Hepatocyte (in vitro differentiated cells): ENCODE measurements around the gene ALX4. TPM values are rescaled to one million over a fixed set of nuclear protein-coding genes. Genes with fewer than 3 reads are reported as not detected.

Source experiments
- DNase-seq: peaks from one replicate; pipeline ENCODE4 v3.0.0-alpha.2; 2016; ENCODE audit warnings: low spot score
- H2AFZ ChIP-seq: fragments of 200-600 bp; sonication (generic); 2 replicates; pipeline ENCODE4 v1.6.0; 2016; ENCODE audit warnings: antibody characterized with exemption, mild to moderate bottlenecking
- H3K27ac ChIP-seq: fragments of 200-600 bp; sonication (generic); 2 replicates; pipeline ENCODE4 v1.5.1; 2016; ENCODE audit warnings: mild to moderate bottlenecking
- H3K27me3 ChIP-seq: fragments of 200-600 bp; sonication (generic); 2 replicates; pipeline ENCODE4 v1.6.1; 2016
- H3K36me3 ChIP-seq: fragments of 200-600 bp; sonication (generic); replicated peaks from 2 replicates; pipeline ENCODE4 v1.5.1; 2016; ENCODE audit warnings: low read depth; ENCODE audit not compliant: insufficient read depth
- H3K4me1 ChIP-seq: fragments of 200-600 bp; sonication (generic); 2 replicates; pipeline ENCODE4 v1.5.1; 2016; ENCODE audit warnings: mild to moderate bottlenecking, moderate library complexity; ENCODE audit not compliant: insufficient read depth
- H3K4me2 ChIP-seq: fragments of 200-600 bp; sonication (generic); 2 replicates; pipeline ENCODE4 v1.6.0; 2016
- H3K4me3 ChIP-seq: fragments of 200-600 bp; sonication (generic); 2 replicates; pipeline ENCODE4 v1.5.1; 2016; ENCODE audit warnings: mild to moderate bottlenecking
- H3K79me2 ChIP-seq: fragments of 200-600 bp; sonication (generic); 2 replicates; pipeline ENCODE4 v1.6.0; 2017; ENCODE audit warnings: mild to moderate bottlenecking
- H3K9me2 ChIP-seq: fragments of 200-600 bp; sonication (generic); replicated peaks from 2 replicates; pipeline ENCODE4 v1.6.0; 2017; ENCODE audit warnings: mild to moderate bottlenecking; ENCODE audit not compliant: insufficient read depth
- H3K9me3 ChIP-seq: fragments of 200-600 bp; sonication (generic); 2 replicates; pipeline ENCODE4 v1.5.1; 2016; ENCODE audit warnings: low read depth, mild to moderate bottlenecking
- H4K20me1 ChIP-seq: fragments of 200-600 bp; sonication (generic); 2 replicates; pipeline ENCODE4 v1.6.0; 2016; ENCODE audit warnings: mild to moderate bottlenecking; ENCODE audit not compliant: insufficient read depth, poor library complexity, severe bottlenecking
- EZH2 ChIP-seq: fragments of 200-600 bp; sonication (generic); IDR thresholded peaks from 2 replicates; pipeline ENCODE4 v1.6.1; 2016; ENCODE audit warnings: antibody characterized with exemption, mild to moderate bottlenecking, borderline replicate concordance
- EZH2phosphoT487 ChIP-seq: fragments of 200-600 bp; sonication (generic); IDR thresholded peaks from one replicate; pipeline ENCODE4 v1.6.1; 2018; ENCODE audit warnings: antibody characterized with exemption, mild to moderate bottlenecking, low read depth, moderate library complexity; ENCODE audit not compliant: unreplicated experiment, severe bottlenecking
- WGBS: methylation state at CpG from one replicate; pipeline ENCODE4 v1.1.6; 2016; ENCODE audit warnings: low lambda C conversion rate; ENCODE audit errors: missing lambda C conversion rate; 5-methylcytosine and 5-hydroxymethylcytosine counted together
- polyA plus RNA-seq: library from polyadenylated mRNA; unstranded; fragments of >200 nt; fragmentation: Nextera tagmentation; extraction: Ambion mirVana; gene quantifications from 2 replicates; pipeline ENCODE4 v1.2.1, GENCODE V29; 2016
- total RNA-seq: library from RNA; depleted of rRNA; stranded (reverse); fragments of >200 nt; gene quantifications from 2 replicates; pipeline ENCODE4 v1.2.3, GENCODE V29; 2014
- TF ChIP-seq, protein P1 (sequence below): fragments of 200-600 bp; sonication (generic); IDR thresholded peaks from 2 replicates; pipeline ENCODE4 v1.5.1; 2016; ENCODE audit warnings: antibody characterized with exemption, mild to moderate bottlenecking; ENCODE audit not compliant: poor library complexity

Gene ALX4
- total and polyA plus RNA-seq, 2 experiments from 2014 or later = 1.3 to 3.8 TPM

DNA sequence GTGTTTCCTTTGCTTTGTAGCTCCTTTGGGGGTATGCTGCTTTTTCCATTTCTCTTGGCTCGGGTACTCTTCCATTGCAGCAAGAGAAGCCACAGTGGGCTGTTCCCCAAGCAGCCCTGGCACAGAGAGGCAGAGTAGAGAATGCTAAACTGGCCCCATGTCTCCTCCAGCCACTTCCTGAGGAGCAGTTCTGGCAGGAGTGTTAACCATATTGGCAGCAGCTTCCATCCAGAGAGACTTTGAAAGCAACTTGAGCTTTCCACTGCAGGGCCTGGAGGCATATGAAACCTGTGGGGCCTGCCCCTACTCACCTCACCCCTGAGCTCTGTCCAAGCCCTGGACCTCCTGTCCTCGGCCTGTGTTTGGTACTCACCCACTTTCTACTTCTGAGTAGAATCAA lies 61.8 kb downstream of the ALX4 start:
- Histone ChIP-seq H3K36me3 (peaks cover 3% of the 10 kb centered on the region), H2AFZ (no peak overlapping the region), H3K4me2 (no peak overlapping the region), H3K79me2 (no peaks in the 10 kb centered on the region), H3K27ac (no peak overlapping the region), H3K4me1 (peaks cover 15% of the 10 kb centered on the region), H3K4me3 (no peak overlapping the region), H3K27me3 (no peaks in the 10 kb centered on the region), H3K9me2 (no peaks in the 10 kb centered on the region), H3K9me3 (peaks cover 6% of the 10 kb centered on the region), H4K20me1 (no peaks in the 10 kb centered on the region)
- WGBS = 97% methylated on average over 2 of the region's 2 CpGs
- TF ChIP-seq, protein P1, sequence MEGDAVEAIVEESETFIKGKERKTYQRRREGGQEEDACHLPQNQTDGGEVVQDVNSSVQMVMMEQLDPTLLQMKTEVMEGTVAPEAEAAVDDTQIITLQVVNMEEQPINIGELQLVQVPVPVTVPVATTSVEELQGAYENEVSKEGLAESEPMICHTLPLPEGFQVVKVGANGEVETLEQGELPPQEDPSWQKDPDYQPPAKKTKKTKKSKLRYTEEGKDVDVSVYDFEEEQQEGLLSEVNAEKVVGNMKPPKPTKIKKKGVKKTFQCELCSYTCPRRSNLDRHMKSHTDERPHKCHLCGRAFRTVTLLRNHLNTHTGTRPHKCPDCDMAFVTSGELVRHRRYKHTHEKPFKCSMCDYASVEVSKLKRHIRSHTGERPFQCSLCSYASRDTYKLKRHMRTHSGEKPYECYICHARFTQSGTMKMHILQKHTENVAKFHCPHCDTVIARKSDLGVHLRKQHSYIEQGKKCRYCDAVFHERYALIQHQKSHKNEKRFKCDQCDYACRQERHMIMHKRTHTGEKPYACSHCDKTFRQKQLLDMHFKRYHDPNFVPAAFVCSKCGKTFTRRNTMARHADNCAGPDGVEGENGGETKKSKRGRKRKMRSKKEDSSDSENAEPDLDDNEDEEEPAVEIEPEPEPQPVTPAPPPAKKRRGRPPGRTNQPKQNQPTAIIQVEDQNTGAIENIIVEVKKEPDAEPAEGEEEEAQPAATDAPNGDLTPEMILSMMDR = no peak
- TF ChIP-seq EZH2phosphoT487 = no peak
- no peak for TF ChIP-seq EZH2
- no peak for DNase-seq

DNA sequence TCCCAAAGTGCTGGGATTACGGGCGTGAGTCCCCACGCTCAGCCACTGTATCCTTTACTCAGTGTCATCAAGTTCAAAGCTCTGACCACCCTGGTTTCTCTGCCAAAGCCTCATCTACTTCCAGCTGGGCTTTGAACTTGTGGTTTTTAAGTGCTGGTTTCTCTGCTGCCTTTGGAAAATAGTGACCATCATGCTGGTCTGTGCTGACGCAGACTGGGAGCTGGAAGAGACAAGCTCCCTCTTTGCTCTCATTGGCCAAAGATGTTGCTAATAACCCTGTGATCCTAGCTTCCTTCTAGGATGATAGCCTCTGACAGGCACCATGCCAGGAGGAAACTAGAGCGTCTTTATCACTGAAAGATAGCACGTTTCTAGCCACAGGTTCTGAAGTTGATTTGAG lies 62.4 kb downstream of the ALX4 start:
- Histone ChIP-seq H3K27ac (no peak overlapping the region), H3K27me3 (no peaks in the 10 kb centered on the region), H4K20me1 (no peaks in the 10 kb centered on the region), H3K9me3 (no peaks in the 10 kb centered on the region), H3K4me3 (no peak overlapping the region), H2AFZ (no peak overlapping the region), H3K36me3 (peaks cover 3% of the 10 kb centered on the region), H3K4me2 (no peak overlapping the region), H3K79me2 (no peaks in the 10 kb centered on the region), H3K9me2 (no peaks in the 10 kb centered on the region), H3K4me1 (peaks cover 21% of the 10 kb centered on the region)
- 84% methylated on average over 6 of the region's 6 CpGs for WGBS
- TF ChIP-seq, protein P1 = no peak
- TF ChIP-seq EZH2 (no peak), EZH2phosphoT487 (no peak)
- no peak for DNase-seq

GRCh38 chr11:44246726-44247125 lies 63.2 kb downstream of the ALX4 start:
- no peak overlapping the region for H3K4me2 ChIP-seq
- TF ChIP-seq EZH2phosphoT487 (no peak), EZH2 (no peak)
- TF ChIP-seq, protein P1 = no peak
- H3K9me2 ChIP-seq = no peaks in the 10 kb centered on the region
- 48% methylated on average over 4 of the region's 4 CpGs for WGBS
- H3K4me1 ChIP-seq = peaks cover 23% of the 10 kb centered on the region
- DNase-seq = no peak
- no peaks in the 10 kb centered on the region for H4K20me1 ChIP-seq
- no peaks in the 10 kb centered on the region for H3K79me2 ChIP-seq
- no peaks in the 10 kb centered on the region for H3K27me3 ChIP-seq
- H3K36me3 ChIP-seq = peaks cover under 1% of the 10 kb centered on the region
- H2AFZ ChIP-seq = no peak overlapping the region
- H3K9me3 ChIP-seq = no peaks in the 10 kb centered on the region
- H3K4me3 ChIP-seq = no peak overlapping the region
- H3K27ac ChIP-seq = no peak overlapping the region
